Uterus (tissue), 2 donors: ENCODE data around the gene TMIGD2.

Experiments used
- POLR2A ChIP-seq, 2 donors: fragments of 450-650 bp; IDR thresholded peaks; one replicate each; pipeline ENCODE4 v1.6.1; 2016; ENCODE audit warnings: antibody characterized with exemption in 2 of 2, mild to moderate bottlenecking in 1 of 2, moderate library complexity in 1 of 2
- TF ChIP-seq, protein P1 (sequence below), 4 experiments: fragments of 200-600 bp in 2 of 4; fragments of 450-650 bp in 2 of 4; sonication (generic) in 2 of 4; IDR thresholded peaks; one replicate each; pipeline ENCODE4 v1.5.1; 2016 to 2019; ENCODE audit warnings: antibody characterized with exemption in 4 of 4, mild to moderate bottlenecking in 2 of 4, moderate library complexity in 1 of 4

GRCh38 chr19:4345342-4346019, 43.3 kb upstream of the TMIGD2 start:
- TF ChIP-seq, protein P1, sequence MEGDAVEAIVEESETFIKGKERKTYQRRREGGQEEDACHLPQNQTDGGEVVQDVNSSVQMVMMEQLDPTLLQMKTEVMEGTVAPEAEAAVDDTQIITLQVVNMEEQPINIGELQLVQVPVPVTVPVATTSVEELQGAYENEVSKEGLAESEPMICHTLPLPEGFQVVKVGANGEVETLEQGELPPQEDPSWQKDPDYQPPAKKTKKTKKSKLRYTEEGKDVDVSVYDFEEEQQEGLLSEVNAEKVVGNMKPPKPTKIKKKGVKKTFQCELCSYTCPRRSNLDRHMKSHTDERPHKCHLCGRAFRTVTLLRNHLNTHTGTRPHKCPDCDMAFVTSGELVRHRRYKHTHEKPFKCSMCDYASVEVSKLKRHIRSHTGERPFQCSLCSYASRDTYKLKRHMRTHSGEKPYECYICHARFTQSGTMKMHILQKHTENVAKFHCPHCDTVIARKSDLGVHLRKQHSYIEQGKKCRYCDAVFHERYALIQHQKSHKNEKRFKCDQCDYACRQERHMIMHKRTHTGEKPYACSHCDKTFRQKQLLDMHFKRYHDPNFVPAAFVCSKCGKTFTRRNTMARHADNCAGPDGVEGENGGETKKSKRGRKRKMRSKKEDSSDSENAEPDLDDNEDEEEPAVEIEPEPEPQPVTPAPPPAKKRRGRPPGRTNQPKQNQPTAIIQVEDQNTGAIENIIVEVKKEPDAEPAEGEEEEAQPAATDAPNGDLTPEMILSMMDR (IDR thresholded peaks at IDR 0.05) = no peak
- TF ChIP-seq POLR2A (IDR thresholded peaks at IDR 0.05) = no peak
